HepG2 (cell line): Measurements from ENCODE around the gene CDK5R1.

ENCODE experiments used
- CTCF ChIP-seq: sonication (generic); formaldehyde crosslinking; IDR thresholded peaks from 2 replicates; pipeline ENCODE4 v1.5.0; 2020; ENCODE audit warnings: mild to moderate bottlenecking, missing genetic modification reagents, moderate library complexity
- NR0B2 ChIP-seq: sonication (generic); formaldehyde crosslinking; IDR thresholded peaks from 2 replicates; pipeline ENCODE4 v1.4.0; 2020; ENCODE audit warnings: mild to moderate bottlenecking, missing genetic modification reagents
- ZFYVE20 ChIP-seq: sonication (generic); formaldehyde crosslinking; IDR thresholded peaks from 2 replicates; pipeline ENCODE4 v1.8.0; 2023; ENCODE audit warnings: low read depth, mild to moderate bottlenecking, moderate library complexity, missing genetic modification reagents, borderline replicate concordance

GRCh38 chr17:32525122-32525521 lies 38.3 kb downstream of the CDK5R1 start:
- TF ChIP-seq NR0B2 (no peak), CTCF (CRISPR knock-in tag) (no peak), ZFYVE20 (CRISPR knock-in tag) (no peak)
